Activated CD4-positive, alpha-beta T cell treated with anti-CD3 and anti-CD28 coated beads for 36 hours (primary cell): ENCODE measurements around the gene FGR. TPM values are rescaled to one million over a fixed set of nuclear protein-coding genes. Genes with fewer than 3 reads are reported as not detected.

Experiments used
- ATAC-seq: fragments of 200-7000 bp; cut with Tn5 transposase; one replicate; pipeline ENCODE4 v1.10.0; 2021; ENCODE audit warnings: mild to moderate bottlenecking, moderate library complexity
- CTCF ChIA-PET: fragments of 350-600 bp; sonication (Branson Sonifier 250); formaldehyde crosslinking; loops from one replicate; lab custom pipeline; 2021; ENCODE audit warnings: antibody characterized with exemption; lab: Charles Lee
- POLR2A ChIA-PET: fragments of 350-600 bp; sonication (Branson Sonifier 250); formaldehyde crosslinking; loops from one replicate; lab custom pipeline; 2021; ENCODE audit warnings: antibody characterized with exemption, inconsistent platforms; lab: Charles Lee
- DNase-seq: peaks from one replicate; pipeline ENCODE4 v3.0.0-alpha.2; 2020
- H3K27ac Mint-ChIP-seq: one replicate; pipeline ENCODE4 v1.8.0; 2021; ENCODE audit warnings: mixed read lengths
- H3K27me3 Mint-ChIP-seq: one replicate; pipeline ENCODE4 v1.8.0; 2021; ENCODE audit warnings: mixed read lengths
- H3K36me3 Mint-ChIP-seq: one replicate; pipeline ENCODE4 v1.8.0; 2021; ENCODE audit warnings: low read depth, mixed read lengths
- H3K4me1 Mint-ChIP-seq: one replicate; pipeline ENCODE4 v1.8.0; 2021; ENCODE audit warnings: mixed read lengths
- H3K4me3 Mint-ChIP-seq: one replicate; pipeline ENCODE4 v1.8.0; 2021; ENCODE audit warnings: mild to moderate bottlenecking, moderate library complexity, mixed read lengths
- H3K9me3 Mint-ChIP-seq: one replicate; pipeline ENCODE4 v1.8.0; 2021; ENCODE audit warnings: low read depth, mixed read lengths
- intact Hi-C, 2 experiments: fragments of 100-400 bp; cut with DNase I in 1 of 2; cut with micrococcal nuclease in 1 of 2; formaldehyde crosslinking; loops; one replicate each; pipeline versions ENCODE4 v1.14.2 to v1.15.1; 2022 to 2024; cut with DNase I, micrococcal nuclease
- total RNA-seq, 2 experiments: library from RNA; stranded (reverse); gene quantifications; one replicate each; pipeline ENCODE4 v1.2.3, GENCODE V29; 2021

FGR gene
- total RNA-seq, 2 experiments from 2014 or later, result 0.11 TPM; not detected in 1

GRCh38 chr1:27570784-27571183 is 64.2 kb downstream of the FGR start:
- POLR2A ChIA-PET, result interaction anchor here (0.6 kb wide), 2 partner anchors 37 to 48 kb away, joined by 3 to 4 read pairs; no protein-coding TSS in a partner anchor
- Mint-ChIP-seq H3K27me3 (no peaks in the 10 kb centered on the region), H3K36me3 (no peaks in the 10 kb centered on the region), H3K4me1 (peaks cover 18% of the 10 kb centered on the region), H3K27ac (no peak overlapping the region), H3K9me3 (no peaks in the 10 kb centered on the region), H3K4me3 (no peak overlapping the region)
- CTCF ChIA-PET, result interaction anchor here (1.0 to 1.6 kb wide), 4 partner anchors 12 to 280 kb away, joined by 3 to 9 read pairs (median 5); no protein-coding TSS in a partner anchor
- DNase-seq (no peak), ATAC-seq (no peak)
- intact Hi-C loops, result no loop called here

- H3K4me3 Mint-ChIP-seq, result no peak overlapping the region
- no peaks in the 10 kb centered on the region for H3K36me3 Mint-ChIP-seq
- no peaks in the 10 kb centered on the region for H3K27me3 Mint-ChIP-seq
- ATAC-seq, result no peak
- no peak overlapping the region for H3K27ac Mint-ChIP-seq
- ChIA-PET POLR2A (interaction anchor here (0.6 kb wide), 1 partner anchor 47 kb away, joined by 3 read pairs; no protein-coding TSS in a partner anchor), CTCF (interaction anchor here (0.6 to 2.8 kb wide), 8 partner anchors 12 to 279 kb away, joined by 3 to 15 read pairs (median 4); no protein-coding TSS in a partner anchor)
- H3K4me1 Mint-ChIP-seq, result peaks cover 18% of the 10 kb centered on the region
- no peak for DNase-seq
- no peaks in the 10 kb centered on the region for H3K9me3 Mint-ChIP-seq
- intact Hi-C loops, result no loop called here
Observed at GRCh38 chr1:27570356-27570755, 64.6 kb downstream of the FGR start.

- peaks cover 18% of the 10 kb centered on the region for H3K4me1 Mint-ChIP-seq
Observed at GRCh38 chr1:27569506-27570291, 65.3 kb downstream of the FGR start.

GRCh38 chr1:27569088-27569460 is 65.9 kb downstream of the FGR start:
- no peak for ATAC-seq
- peaks cover 18% of the 10 kb centered on the region for H3K4me1 Mint-ChIP-seq
- ChIA-PET CTCF (interaction anchor here (0.6 to 3.5 kb wide), 12 partner anchors 12 to 101 kb away, joined by 3 to 39 read pairs (median 4); partner anchors contain the start of gene AHDC1), POLR2A (interaction anchor here (1.0 kb wide), 1 partner anchor 156 kb away, joined by 3 read pairs; no protein-coding TSS in a partner anchor)
- peak overlapping the region; percentile 67 for H3K27ac Mint-ChIP-seq
- DNase-seq, result peak; percentile 20
- H3K27me3 Mint-ChIP-seq, result no peaks in the 10 kb centered on the region
- peak overlapping the region; percentile 36 for H3K4me3 Mint-ChIP-seq
- intact Hi-C loops, result loop anchor here in 1 of 2 experiments (2.0 kb wide), 1 partner anchor 78 kb away; the partner anchor contains the start of gene WASF2
- no peaks in the 10 kb centered on the region for H3K36me3 Mint-ChIP-seq
- H3K9me3 Mint-ChIP-seq, result no peaks in the 10 kb centered on the region

More at GRCh38 chr1:27569506-27570291, 65.3 kb downstream of the FGR start:
- peak overlapping the region; percentile 36 for H3K4me3 Mint-ChIP-seq
- DNase-seq (no peak), ATAC-seq (no peak)
- H3K27ac Mint-ChIP-seq, result no peak overlapping the region
- no peaks in the 10 kb centered on the region for H3K9me3 Mint-ChIP-seq
- intact Hi-C loops, result loop anchor here in 1 of 2 experiments (2.0 kb wide), 1 partner anchor 79 kb away; the partner anchor contains the start of gene WASF2
- H3K27me3 Mint-ChIP-seq, result no peaks in the 10 kb centered on the region
- POLR2A ChIA-PET, result interaction anchor here (1.0 kb wide), 1 partner anchor 156 kb away, joined by 3 read pairs; no protein-coding TSS in a partner anchor
- no peaks in the 10 kb centered on the region for H3K36me3 Mint-ChIP-seq
- CTCF ChIA-PET, result interaction anchor here (0.5 to 3.5 kb wide), 13 partner anchors 12 to 269 kb away, joined by 3 to 39 read pairs (median 4); partner anchors contain the start of gene AHDC1

- no peaks in the 10 kb centered on the region for H3K27me3 Mint-ChIP-seq
- H3K9me3 Mint-ChIP-seq, result no peaks in the 10 kb centered on the region
- ChIA-PET POLR2A (interaction anchor here (0.5 to 0.6 kb wide), 2 partner anchors 11 to 12 kb away, joined by 3 to 5 read pairs; no protein-coding TSS in a partner anchor), CTCF (interaction anchor here (0.6 to 3.5 kb wide), 14 partner anchors 11 to 459 kb away, joined by 3 to 39 read pairs (median 4); partner anchors contain the start of gene AHDC1)
- no peak overlapping the region for H3K27ac Mint-ChIP-seq
- DNase-seq, result peak; percentile 95
- H3K36me3 Mint-ChIP-seq, result no peaks in the 10 kb centered on the region
- peak; percentile 97 for ATAC-seq
- peaks cover 18% of the 10 kb centered on the region for H3K4me1 Mint-ChIP-seq
- peak overlapping the region; percentile 39 for H3K4me3 Mint-ChIP-seq
- intact Hi-C loops, result loop anchor here in 1 of 2 experiments (1.0 to 2.0 kb wide), 6 partner anchors 36 to 176 kb away; partner anchors contain the start of genes AHDC1, FAM76A, GPR3 and WASF2
Observed at GRCh38 chr1:27568300-27569087, 66.5 kb downstream of the FGR start.

GRCh38 chr1:27567971-27568299 is 67.0 kb downstream of the FGR start:
- ChIA-PET CTCF (interaction anchor here (0.6 to 3.5 kb wide), 11 partner anchors 11 to 459 kb away, joined by 3 to 39 read pairs (median 5); no protein-coding TSS in a partner anchor), POLR2A (interaction anchor here (0.7 to 1.1 kb wide), 2 partner anchors 11 to 26 kb away, joined by 3 to 4 read pairs; no protein-coding TSS in a partner anchor)
- ATAC-seq, result no peak

GRCh38 chr1:27567146-27567526 is 67.8 kb downstream of the FGR start:
- POLR2A ChIA-PET, result interaction anchor here (0.7 to 1.1 kb wide), 2 partner anchors 10 to 26 kb away, joined by 3 to 4 read pairs; no protein-coding TSS in a partner anchor
- no peak overlapping the region for H3K4me3 Mint-ChIP-seq
- intact Hi-C loops, result no loop called here

More at GRCh38 chr1:27567971-27568299, 67.0 kb downstream of the FGR start:
- Mint-ChIP-seq H3K4me1 (peaks cover 18% of the 10 kb centered on the region), H3K36me3 (no peaks in the 10 kb centered on the region), H3K27ac (no peak overlapping the region), H3K9me3 (no peaks in the 10 kb centered on the region), H3K4me3 (peak overlapping the region; percentile 39), H3K27me3 (no peaks in the 10 kb centered on the region)
- DNase-seq, result no peak
- intact Hi-C loops, result loop anchor here in 1 of 2 experiments (1.0 to 2.0 kb wide), 6 partner anchors 36 to 176 kb away; partner anchors contain the start of genes AHDC1, FAM76A, GPR3 and WASF2

GRCh38 chr1:27566462-27567145 is 68.4 kb downstream of the FGR start:
- Mint-ChIP-seq H3K4me1 (peaks cover 18% of the 10 kb centered on the region), H3K27me3 (no peaks in the 10 kb centered on the region), H3K36me3 (no peaks in the 10 kb centered on the region), H3K27ac (no peak overlapping the region), H3K4me3 (no peak overlapping the region), H3K9me3 (no peaks in the 10 kb centered on the region)
- ATAC-seq (no peak), DNase-seq (no peak)
- ChIA-PET CTCF (interaction anchor here (0.6 to 3.5 kb wide), 3 partner anchors 9 to 201 kb away, joined by 3 to 39 read pairs (median 3); no protein-coding TSS in a partner anchor), POLR2A (no interaction called here)
- intact Hi-C loops, result no loop called here

More at GRCh38 chr1:27567146-27567526, 67.8 kb downstream of the FGR start:
- H3K9me3 Mint-ChIP-seq, result no peaks in the 10 kb centered on the region
- no peak overlapping the region for H3K27ac Mint-ChIP-seq
- peaks cover 18% of the 10 kb centered on the region for H3K4me1 Mint-ChIP-seq
- CTCF ChIA-PET, result interaction anchor here (1.1 to 3.5 kb wide), 5 partner anchors 10 to 151 kb away, joined by 3 to 39 read pairs (median 6); no protein-coding TSS in a partner anchor
- no peaks in the 10 kb centered on the region for H3K36me3 Mint-ChIP-seq
- DNase-seq (no peak), ATAC-seq (no peak)
- no peaks in the 10 kb centered on the region for H3K27me3 Mint-ChIP-seq

- ATAC-seq (no peak), DNase-seq (no peak)
- no peak overlapping the region for H3K27ac Mint-ChIP-seq
- no peaks in the 10 kb centered on the region for H3K36me3 Mint-ChIP-seq
- peaks cover 18% of the 10 kb centered on the region for H3K4me1 Mint-ChIP-seq
- H3K27me3 Mint-ChIP-seq, result no peaks in the 10 kb centered on the region
- POLR2A ChIA-PET, result no interaction called here
- CTCF ChIA-PET, result interaction anchor here (0.6 to 1.4 kb wide), 10 partner anchors 9 to 858 kb away, joined by 3 to 4 read pairs (median 3); no protein-coding TSS in a partner anchor
- no peaks in the 10 kb centered on the region for H3K9me3 Mint-ChIP-seq
- H3K4me3 Mint-ChIP-seq, result no peak overlapping the region
- intact Hi-C loops, result no loop called here
Observed at GRCh38 chr1:27564710-27565649, 70.0 kb downstream of the FGR start.
